Nephron progenitor cell (in vitro differentiated cells): ENCODE measurements around the gene SLC5A5.

ENCODE experiments used
- DNase-seq: peaks from one replicate; pipeline ENCODE4 v3.0.0; 2021
- H3K27ac Mint-ChIP-seq: 2 replicates; pipeline ENCODE4 v1.8.0; 2021; ENCODE audit warnings: mild to moderate bottlenecking, moderate library complexity, mixed read lengths
- H3K27me3 Mint-ChIP-seq: 2 replicates; pipeline ENCODE4 v1.8.0; 2021; ENCODE audit warnings: mild to moderate bottlenecking, low read depth, mixed read lengths; ENCODE audit not compliant: poor library complexity
- H3K36me3 Mint-ChIP-seq: 2 replicates; pipeline ENCODE4 v1.8.0; 2021; ENCODE audit warnings: low read depth, mixed read lengths
- H3K4me1 Mint-ChIP-seq: 2 replicates; pipeline ENCODE4 v1.8.0; 2021; ENCODE audit warnings: mixed read lengths
- H3K4me3 Mint-ChIP-seq: 2 replicates; pipeline ENCODE4 v1.8.0; 2021; ENCODE audit warnings: mild to moderate bottlenecking, moderate library complexity, mixed read lengths
- H3K9me3 Mint-ChIP-seq: 2 replicates; pipeline ENCODE4 v1.8.0; 2021; ENCODE audit warnings: mild to moderate bottlenecking, moderate library complexity, mixed read lengths
- TF ChIP-seq, protein P1 (sequence below): fragments of 200-600 bp; sonication (generic); IDR thresholded peaks from 2 replicates; pipeline ENCODE4 v1.5.0; 2021; ENCODE audit warnings: antibody characterized with exemption

SLC5A5 gene

GRCh38 chr19:17837972-17838371 lies 33.8 kb upstream of the SLC5A5 start:
- peaks cover 61% of the 10 kb centered on the region for H3K27me3 Mint-ChIP-seq
- no peaks in the 10 kb centered on the region for H3K9me3 Mint-ChIP-seq
- no peaks in the 10 kb centered on the region for H3K36me3 Mint-ChIP-seq
- H3K4me1 Mint-ChIP-seq, result peaks cover 24% of the 10 kb centered on the region
- no peak for DNase-seq
- TF ChIP-seq, protein P1, sequence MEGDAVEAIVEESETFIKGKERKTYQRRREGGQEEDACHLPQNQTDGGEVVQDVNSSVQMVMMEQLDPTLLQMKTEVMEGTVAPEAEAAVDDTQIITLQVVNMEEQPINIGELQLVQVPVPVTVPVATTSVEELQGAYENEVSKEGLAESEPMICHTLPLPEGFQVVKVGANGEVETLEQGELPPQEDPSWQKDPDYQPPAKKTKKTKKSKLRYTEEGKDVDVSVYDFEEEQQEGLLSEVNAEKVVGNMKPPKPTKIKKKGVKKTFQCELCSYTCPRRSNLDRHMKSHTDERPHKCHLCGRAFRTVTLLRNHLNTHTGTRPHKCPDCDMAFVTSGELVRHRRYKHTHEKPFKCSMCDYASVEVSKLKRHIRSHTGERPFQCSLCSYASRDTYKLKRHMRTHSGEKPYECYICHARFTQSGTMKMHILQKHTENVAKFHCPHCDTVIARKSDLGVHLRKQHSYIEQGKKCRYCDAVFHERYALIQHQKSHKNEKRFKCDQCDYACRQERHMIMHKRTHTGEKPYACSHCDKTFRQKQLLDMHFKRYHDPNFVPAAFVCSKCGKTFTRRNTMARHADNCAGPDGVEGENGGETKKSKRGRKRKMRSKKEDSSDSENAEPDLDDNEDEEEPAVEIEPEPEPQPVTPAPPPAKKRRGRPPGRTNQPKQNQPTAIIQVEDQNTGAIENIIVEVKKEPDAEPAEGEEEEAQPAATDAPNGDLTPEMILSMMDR, result no peak
- H3K27ac Mint-ChIP-seq, result no peak overlapping the region
- H3K4me3 Mint-ChIP-seq, result no peak overlapping the region

DNA sequence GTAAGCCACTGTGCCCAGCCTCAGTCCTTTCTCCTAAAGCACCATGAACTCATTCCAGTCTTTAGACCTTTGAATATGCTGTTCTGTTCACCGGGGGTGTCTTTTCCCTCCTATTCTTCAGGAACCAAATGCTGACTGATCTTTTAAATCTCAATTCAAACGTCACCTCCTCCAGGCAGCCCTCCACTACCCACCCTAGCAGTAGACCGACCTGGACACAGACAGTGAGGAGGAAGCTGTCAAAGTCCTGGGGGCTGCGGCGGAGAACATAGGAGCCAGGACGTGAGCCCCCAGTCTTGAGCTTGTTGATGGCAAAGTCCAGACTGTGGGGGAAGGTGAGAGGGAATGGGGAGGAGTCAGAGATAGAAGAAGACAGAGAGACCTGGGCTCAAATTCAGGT lies 31.7 kb upstream of the SLC5A5 start:
- Mint-ChIP-seq H3K9me3 (no peaks in the 10 kb centered on the region), H3K4me3 (peak overlapping the region; percentile 18), H3K27me3 (peaks cover 78% of the 10 kb centered on the region), H3K4me1 (peaks cover 25% of the 10 kb centered on the region), H3K27ac (no peak overlapping the region), H3K36me3 (no peaks in the 10 kb centered on the region)
- DNase-seq, result no peak
- TF ChIP-seq, protein P1, result no peak

GRCh38 chr19:17841371-17841809 lies 30.4 kb upstream of the SLC5A5 start:
- TF ChIP-seq, protein P1, result no peak
- peaks cover 77% of the 10 kb centered on the region for H3K27me3 Mint-ChIP-seq
- no peaks in the 10 kb centered on the region for H3K36me3 Mint-ChIP-seq
- DNase-seq, result no peak
- H3K4me3 Mint-ChIP-seq, result peak overlapping the region; percentile 78
- H3K9me3 Mint-ChIP-seq, result no peaks in the 10 kb centered on the region
- H3K27ac Mint-ChIP-seq, result no peak overlapping the region
- peaks cover 16% of the 10 kb centered on the region for H3K4me1 Mint-ChIP-seq

- peaks cover 12% of the 10 kb centered on the region for H3K4me1 Mint-ChIP-seq
- peak overlapping the region; percentile 78 for H3K4me3 Mint-ChIP-seq
- DNase-seq, result peak; percentile 99
Observed at GRCh38 chr19:17841810-17842662, 29.7 kb upstream of the SLC5A5 start.

GRCh38 chr19:17842663-17843291 lies 29.0 kb upstream of the SLC5A5 start:
- Mint-ChIP-seq H3K27me3 (peaks cover 77% of the 10 kb centered on the region), H3K27ac (no peak overlapping the region), H3K36me3 (no peaks in the 10 kb centered on the region), H3K4me3 (peak overlapping the region; percentile 57), H3K4me1 (peaks cover 12% of the 10 kb centered on the region), H3K9me3 (no peaks in the 10 kb centered on the region)
- no peak for DNase-seq
- TF ChIP-seq, protein P1, result no peak

More at GRCh38 chr19:17841810-17842662, 29.7 kb upstream of the SLC5A5 start:
- TF ChIP-seq, protein P1, result no peak
- Mint-ChIP-seq H3K27me3 (peaks cover 76% of the 10 kb centered on the region), H3K9me3 (no peaks in the 10 kb centered on the region), H3K27ac (no peak overlapping the region), H3K36me3 (no peaks in the 10 kb centered on the region)
